SK-N-SH (cell line): ENCODE data around the gene PTPRD. TPM values are rescaled to one million over a fixed set of nuclear protein-coding genes. Genes with fewer than 3 reads are reported as not detected.

ENCODE experiments used
- CTCF ChIA-PET: fragments of 300-600, 350-600 bp; formaldehyde crosslinking; extraction: SDS; loops from one replicate; lab custom pipeline; 2021; lab: Yijun Ruan, JAX
- POLR2A ChIA-PET: fragments of 350-600 bp; sonication (Branson Sonifier 250); formaldehyde crosslinking; extraction: SDS; loops from one replicate; lab custom pipeline; 2020; ENCODE audit warnings: antibody characterized with exemption, inconsistent platforms; lab: Yijun Ruan, JAX
- DNase-seq: peaks from one replicate; pipeline ENCODE4 v3.0.0; 2012
- H2AFZ ChIP-seq: fragments of 200-600 bp; sonication (generic); 2 replicates; pipeline ENCODE4 v1.8.1; 2016; ENCODE audit warnings: antibody characterized with exemption, mild to moderate bottlenecking, low read depth
- H3F3A ChIP-seq: fragments of 200-600 bp; sonication (generic); replicated peaks from 2 replicates; pipeline ENCODE3; 2016; ENCODE audit warnings: antibody characterized with exemption, mild to moderate bottlenecking; ENCODE audit not compliant: insufficient read depth
- H3K27ac ChIP-seq, 2 experiments: fragments of 200-500 bp in 1 of 2; fragments of 200-600 bp in 1 of 2; sonication (Bioruptor generic) in 1 of 2; sonication (generic), shearing (Covaris generic) in 1 of 2; 2 replicates each; pipeline versions ENCODE4 v1.5.1 to v1.6.1; 2014 to 2016; ENCODE audit warnings: low read depth in 2 of 2, inconsistent platforms in 1 of 2, low read length in 1 of 2, mild to moderate bottlenecking in 1 of 2, mixed read lengths in 1 of 2
- H3K27me3 ChIP-seq: fragments of 200-600 bp; sonication (generic), shearing (Covaris generic); 2 replicates; pipeline ENCODE4 v1.6.1; 2016; ENCODE audit warnings: mixed run types; ENCODE audit not compliant: insufficient read depth
- H3K36me3 ChIP-seq, 2 experiments: fragments of 200-500 bp in 1 of 2; fragments of 200-600 bp in 1 of 2; sonication (Bioruptor generic) in 1 of 2; sonication (generic) in 1 of 2; replicated peaks in 1 of 2; 2 replicates each; pipeline versions ENCODE3 to v1.5.1; 2014 to 2016; ENCODE audit warnings: low read length in 1 of 2, mild to moderate bottlenecking in 1 of 2; ENCODE audit not compliant: insufficient read depth in 2 of 2, control insufficient read depth in 1 of 2
- H3K4me1 ChIP-seq, 2 experiments: fragments of 200-500 bp in 1 of 2; fragments of 200-600 bp in 1 of 2; sonication (Bioruptor generic) in 1 of 2; sonication (generic), shearing (Covaris generic) in 1 of 2; 2 replicates each; pipeline versions ENCODE4 v1.5.1 to v1.6.1; 2014 to 2016; ENCODE audit warnings: low read depth in 1 of 2, low read length in 1 of 2, mixed run types in 1 of 2; ENCODE audit not compliant: insufficient read depth in 2 of 2, control insufficient read depth in 1 of 2
- H3K4me2 ChIP-seq: fragments of 200-600 bp; sonication (generic), shearing (Covaris generic); 2 replicates; pipeline ENCODE4 v1.6.1; 2017; ENCODE audit warnings: mixed run types
- H3K4me3 ChIP-seq, 2 experiments: fragments of 200-500 bp in 1 of 2; fragments of 200-600 bp in 1 of 2; sonication (Bioruptor generic) in 1 of 2; sonication (generic), shearing (Covaris generic) in 1 of 2; 2 replicates each; pipeline versions ENCODE4 v1.5.1 to v1.8.1; 2014 to 2016; ENCODE audit warnings: low read depth in 2 of 2, inconsistent platforms in 1 of 2, low read length in 1 of 2, mild to moderate bottlenecking in 1 of 2, mixed read lengths in 1 of 2, moderate library complexity in 1 of 2
- H3K79me2 ChIP-seq: fragments of 200-600 bp; sonication (generic); 2 replicates; pipeline ENCODE4 v1.8.1; 2017; ENCODE audit warnings: mild to moderate bottlenecking; ENCODE audit not compliant: insufficient read depth
- H3K9ac ChIP-seq: fragments of 200-600 bp; sonication (generic); 2 replicates; pipeline ENCODE4 v1.6.1; 2017; ENCODE audit warnings: mixed run types
- H3K9me2 ChIP-seq: fragments of 200-600 bp; sonication (generic); 2 replicates; pipeline ENCODE4 v1.6.1; 2017; ENCODE audit warnings: mixed run types
- H3K9me3 ChIP-seq: fragments of 200-600 bp; sonication (generic); 2 replicates; pipeline ENCODE4 v1.6.1; 2017; ENCODE audit warnings: mixed run types, mild to moderate bottlenecking, moderate library complexity
- H4K20me1 ChIP-seq: fragments of 200-600 bp; sonication (generic); 2 replicates; pipeline ENCODE4 v1.6.1; 2017; ENCODE audit warnings: mild to moderate bottlenecking, mixed run types; ENCODE audit not compliant: insufficient read depth
- CHD2 ChIP-seq: fragments of 150-350 bp; IDR thresholded peaks from 2 replicates; pipeline ENCODE4 v1.6.1; 2018; ENCODE audit warnings: low read length; ENCODE audit not compliant: partially characterized antibody
- JUND ChIP-seq: IDR thresholded peaks from 2 replicates; pipeline ENCODE4 v1.4.0; 2012
- MEF2A ChIP-seq: IDR thresholded peaks from 2 replicates; pipeline ENCODE4 v1.4.0; 2012; ENCODE audit warnings: low read depth, borderline replicate concordance
- NFIC ChIP-seq: IDR thresholded peaks from 2 replicates; pipeline ENCODE4 v1.4.0; 2012; ENCODE audit warnings: borderline replicate concordance
- RFX5 ChIP-seq: IDR thresholded peaks from 2 replicates; pipeline ENCODE4 v1.6.1; 2012; ENCODE audit warnings: mild to moderate bottlenecking, improper control_type of control experiment, low read length
- RXRA ChIP-seq: IDR thresholded peaks from 2 replicates; pipeline ENCODE4 v1.4.0; 2012; ENCODE audit warnings: low read depth, mild to moderate bottlenecking, borderline replicate concordance
- SIN3A ChIP-seq: IDR thresholded peaks from 2 replicates; pipeline ENCODE4 v1.6.1; 2012; ENCODE audit warnings: low read depth, mild to moderate bottlenecking, low read length, moderate library complexity, borderline replicate concordance
- TCF12 ChIP-seq: IDR thresholded peaks from 2 replicates; pipeline ENCODE4 v1.4.0; 2012
- WGBS: methylation state at CpG from one replicate; pipeline ENCODE4 v1.1.6; 2017; ENCODE audit warnings: low lambda C conversion rate; 5-methylcytosine and 5-hydroxymethylcytosine counted together
- polyA plus RNA-seq, 3 experiments: library from polyadenylated mRNA; depleted of rRNA; stranded (reverse); fragments of >200 nt; gene quantifications; 2 replicates each; pipeline ENCODE4 v1.2.3, GENCODE V29; 2012
- TF ChIP-seq, protein P1 (sequence below): fragments of 200-600 bp; sonication (generic); IDR thresholded peaks from 2 replicates; pipeline ENCODE4 v1.6.1; 2017; ENCODE audit warnings: antibody characterized with exemption, mild to moderate bottlenecking, moderate library complexity
- TF ChIP-seq, protein P2 (sequence below): IDR thresholded peaks from 2 replicates; pipeline ENCODE4; 2012
- TF ChIP-seq, protein P3 (sequence below): IDR thresholded peaks from 2 replicates; pipeline ENCODE4 v1.4.0; 2012; ENCODE audit warnings: low read depth, borderline replicate concordance
- TF ChIP-seq, protein P4 (sequence below): IDR thresholded peaks from 2 replicates; pipeline ENCODE4 v1.6.1; 2012; ENCODE audit warnings: mild to moderate bottlenecking, low read depth, low read length, moderate library complexity
- TF ChIP-seq, protein P5 (sequence below): IDR thresholded peaks from 2 replicates; pipeline ENCODE4 v1.4.0; 2012; ENCODE audit warnings: low read depth, borderline replicate concordance
- TF ChIP-seq, protein P6 (sequence below): IDR thresholded peaks from 2 replicates; pipeline ENCODE4 v1.4.0; 2012; ENCODE audit warnings: low read depth

Gene PTPRD
- polyA plus RNA-seq, 1 of the 3 experiments (the other 2 are of a cell fraction) = 0.15 TPM

DNA sequence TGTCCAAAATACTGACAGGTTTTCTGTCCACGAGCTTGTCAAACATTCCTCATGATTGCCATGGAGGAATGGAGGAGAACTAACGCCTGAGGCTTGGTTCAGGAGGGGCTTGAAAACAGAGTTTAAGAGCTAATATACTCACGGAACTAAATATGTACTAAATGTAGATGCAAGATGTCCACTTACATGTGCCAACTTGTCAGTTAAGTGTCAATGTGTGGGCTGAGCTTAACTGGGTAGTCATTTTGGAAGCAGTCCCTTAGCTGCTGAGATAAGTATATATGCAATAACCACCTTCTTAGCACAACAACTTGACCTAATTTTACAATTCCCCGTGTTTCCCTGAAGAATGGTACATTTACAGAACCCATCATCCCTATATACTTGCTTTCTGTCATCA lies 176.0 kb downstream of the PTPRD start:
- no peak overlapping the region for H3K9ac ChIP-seq
- 0% methylated on average over 4 of the region's 4 CpGs for WGBS
- no peak overlapping the region for H3K27ac ChIP-seq
- no peak overlapping the region for H3K4me2 ChIP-seq
- POLR2A ChIA-PET = no interaction called here
- no peaks in the 10 kb centered on the region for H3K4me1 ChIP-seq
- TF ChIP-seq MEF2A (no peak), NFIC (no peak), RXRA (no peak), TCF12 (no peak), SIN3A (no peak), CHD2 (no peak), RFX5 (no peak), JUND (no peak)
- TF ChIP-seq, protein P1, sequence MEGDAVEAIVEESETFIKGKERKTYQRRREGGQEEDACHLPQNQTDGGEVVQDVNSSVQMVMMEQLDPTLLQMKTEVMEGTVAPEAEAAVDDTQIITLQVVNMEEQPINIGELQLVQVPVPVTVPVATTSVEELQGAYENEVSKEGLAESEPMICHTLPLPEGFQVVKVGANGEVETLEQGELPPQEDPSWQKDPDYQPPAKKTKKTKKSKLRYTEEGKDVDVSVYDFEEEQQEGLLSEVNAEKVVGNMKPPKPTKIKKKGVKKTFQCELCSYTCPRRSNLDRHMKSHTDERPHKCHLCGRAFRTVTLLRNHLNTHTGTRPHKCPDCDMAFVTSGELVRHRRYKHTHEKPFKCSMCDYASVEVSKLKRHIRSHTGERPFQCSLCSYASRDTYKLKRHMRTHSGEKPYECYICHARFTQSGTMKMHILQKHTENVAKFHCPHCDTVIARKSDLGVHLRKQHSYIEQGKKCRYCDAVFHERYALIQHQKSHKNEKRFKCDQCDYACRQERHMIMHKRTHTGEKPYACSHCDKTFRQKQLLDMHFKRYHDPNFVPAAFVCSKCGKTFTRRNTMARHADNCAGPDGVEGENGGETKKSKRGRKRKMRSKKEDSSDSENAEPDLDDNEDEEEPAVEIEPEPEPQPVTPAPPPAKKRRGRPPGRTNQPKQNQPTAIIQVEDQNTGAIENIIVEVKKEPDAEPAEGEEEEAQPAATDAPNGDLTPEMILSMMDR = no peak
- TF ChIP-seq, protein P2, sequence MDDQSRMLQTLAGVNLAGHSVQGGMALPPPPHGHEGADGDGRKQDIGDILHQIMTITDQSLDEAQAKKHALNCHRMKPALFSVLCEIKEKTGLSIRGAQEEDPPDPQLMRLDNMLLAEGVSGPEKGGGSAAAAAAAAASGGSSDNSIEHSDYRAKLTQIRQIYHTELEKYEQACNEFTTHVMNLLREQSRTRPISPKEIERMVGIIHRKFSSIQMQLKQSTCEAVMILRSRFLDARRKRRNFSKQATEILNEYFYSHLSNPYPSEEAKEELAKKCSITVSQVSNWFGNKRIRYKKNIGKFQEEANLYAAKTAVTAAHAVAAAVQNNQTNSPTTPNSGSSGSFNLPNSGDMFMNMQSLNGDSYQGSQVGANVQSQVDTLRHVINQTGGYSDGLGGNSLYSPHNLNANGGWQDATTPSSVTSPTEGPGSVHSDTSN = no peak
- TF ChIP-seq, protein P3, sequence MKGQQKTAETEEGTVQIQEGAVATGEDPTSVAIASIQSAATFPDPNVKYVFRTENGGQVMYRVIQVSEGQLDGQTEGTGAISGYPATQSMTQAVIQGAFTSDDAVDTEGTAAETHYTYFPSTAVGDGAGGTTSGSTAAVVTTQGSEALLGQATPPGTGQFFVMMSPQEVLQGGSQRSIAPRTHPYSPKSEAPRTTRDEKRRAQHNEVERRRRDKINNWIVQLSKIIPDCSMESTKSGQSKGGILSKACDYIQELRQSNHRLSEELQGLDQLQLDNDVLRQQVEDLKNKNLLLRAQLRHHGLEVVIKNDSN = no peak
- TF ChIP-seq, protein P4, sequence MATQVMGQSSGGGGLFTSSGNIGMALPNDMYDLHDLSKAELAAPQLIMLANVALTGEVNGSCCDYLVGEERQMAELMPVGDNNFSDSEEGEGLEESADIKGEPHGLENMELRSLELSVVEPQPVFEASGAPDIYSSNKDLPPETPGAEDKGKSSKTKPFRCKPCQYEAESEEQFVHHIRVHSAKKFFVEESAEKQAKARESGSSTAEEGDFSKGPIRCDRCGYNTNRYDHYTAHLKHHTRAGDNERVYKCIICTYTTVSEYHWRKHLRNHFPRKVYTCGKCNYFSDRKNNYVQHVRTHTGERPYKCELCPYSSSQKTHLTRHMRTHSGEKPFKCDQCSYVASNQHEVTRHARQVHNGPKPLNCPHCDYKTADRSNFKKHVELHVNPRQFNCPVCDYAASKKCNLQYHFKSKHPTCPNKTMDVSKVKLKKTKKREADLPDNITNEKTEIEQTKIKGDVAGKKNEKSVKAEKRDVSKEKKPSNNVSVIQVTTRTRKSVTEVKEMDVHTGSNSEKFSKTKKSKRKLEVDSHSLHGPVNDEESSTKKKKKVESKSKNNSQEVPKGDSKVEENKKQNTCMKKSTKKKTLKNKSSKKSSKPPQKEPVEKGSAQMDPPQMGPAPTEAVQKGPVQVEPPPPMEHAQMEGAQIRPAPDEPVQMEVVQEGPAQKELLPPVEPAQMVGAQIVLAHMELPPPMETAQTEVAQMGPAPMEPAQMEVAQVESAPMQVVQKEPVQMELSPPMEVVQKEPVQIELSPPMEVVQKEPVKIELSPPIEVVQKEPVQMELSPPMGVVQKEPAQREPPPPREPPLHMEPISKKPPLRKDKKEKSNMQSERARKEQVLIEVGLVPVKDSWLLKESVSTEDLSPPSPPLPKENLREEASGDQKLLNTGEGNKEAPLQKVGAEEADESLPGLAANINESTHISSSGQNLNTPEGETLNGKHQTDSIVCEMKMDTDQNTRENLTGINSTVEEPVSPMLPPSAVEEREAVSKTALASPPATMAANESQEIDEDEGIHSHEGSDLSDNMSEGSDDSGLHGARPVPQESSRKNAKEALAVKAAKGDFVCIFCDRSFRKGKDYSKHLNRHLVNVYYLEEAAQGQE = no peak
- TF ChIP-seq, protein P5, sequence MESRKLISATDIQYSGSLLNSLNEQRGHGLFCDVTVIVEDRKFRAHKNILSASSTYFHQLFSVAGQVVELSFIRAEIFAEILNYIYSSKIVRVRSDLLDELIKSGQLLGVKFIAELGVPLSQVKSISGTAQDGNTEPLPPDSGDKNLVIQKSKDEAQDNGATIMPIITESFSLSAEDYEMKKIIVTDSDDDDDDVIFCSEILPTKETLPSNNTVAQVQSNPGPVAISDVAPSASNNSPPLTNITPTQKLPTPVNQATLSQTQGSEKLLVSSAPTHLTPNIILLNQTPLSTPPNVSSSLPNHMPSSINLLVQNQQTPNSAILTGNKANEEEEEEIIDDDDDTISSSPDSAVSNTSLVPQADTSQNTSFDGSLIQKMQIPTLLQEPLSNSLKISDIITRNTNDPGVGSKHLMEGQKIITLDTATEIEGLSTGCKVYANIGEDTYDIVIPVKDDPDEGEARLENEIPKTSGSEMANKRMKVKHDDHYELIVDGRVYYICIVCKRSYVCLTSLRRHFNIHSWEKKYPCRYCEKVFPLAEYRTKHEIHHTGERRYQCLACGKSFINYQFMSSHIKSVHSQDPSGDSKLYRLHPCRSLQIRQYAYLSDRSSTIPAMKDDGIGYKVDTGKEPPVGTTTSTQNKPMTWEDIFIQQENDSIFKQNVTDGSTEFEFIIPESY = no peak
- TF ChIP-seq, protein P6, sequence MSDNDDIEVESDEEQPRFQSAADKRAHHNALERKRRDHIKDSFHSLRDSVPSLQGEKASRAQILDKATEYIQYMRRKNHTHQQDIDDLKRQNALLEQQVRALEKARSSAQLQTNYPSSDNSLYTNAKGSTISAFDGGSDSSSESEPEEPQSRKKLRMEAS = no peak
- no peaks in the 10 kb centered on the region for H3K9me2 ChIP-seq
- CTCF ChIA-PET = interaction anchor here (0.8 kb wide), 1 partner anchor 11 kb away, joined by 3 read pairs; no protein-coding TSS in a partner anchor
- no peaks in the 10 kb centered on the region for H3K79me2 ChIP-seq
- no peaks in the 10 kb centered on the region for H3K36me3 ChIP-seq
- 0 out of 2 replicates have a peak overlapping the region, but pooled peaks have one; percentile 43 for H2AFZ ChIP-seq
- H3K4me3 ChIP-seq = no peak overlapping the region
- H3F3A ChIP-seq = no peaks in the 10 kb centered on the region
- H3K27me3 ChIP-seq = no peaks in the 10 kb centered on the region
- H4K20me1 ChIP-seq = no peaks in the 10 kb centered on the region
- DNase-seq = no peak
- H3K9me3 ChIP-seq = no peaks in the 10 kb centered on the region
